Heart right ventricle (tissue), 16 donors: Measurements from ENCODE around the gene WNT5B. TPM values are rescaled to one million over a fixed set of nuclear protein-coding genes. Genes with fewer than 3 reads are reported as not detected.
A peak's percentile ranks its signal among the peaks of the same experiment; 100 is the strongest.

Experiments
- ATAC-seq, 8 donors: fragments of 200-7000 bp; cut with Tn5 transposase; one replicate each; pipeline ENCODE4 v1.9.1; 2020; ENCODE audit warnings: mild to moderate bottlenecking in 8 of 8, moderate library complexity in 8 of 8, moderate number of reproducible peaks in 1 of 8
- DNase-seq, 2 donors: peaks; one replicate each; pipeline ENCODE4 v3.0.0-alpha.2; 2020
- H3K27ac ChIP-seq, 10 donors: fragments of 200-600 bp; sonication (generic) in 2 of 10; one replicate each; pipeline versions ENCODE4 v1.5.0 to v1.8.0; 2020 to 2022; ENCODE audit warnings: mild to moderate bottlenecking in 3 of 10
- H3K27me3 ChIP-seq, 7 donors: fragments of 200-600 bp; one replicate each; pipeline ENCODE4 v1.8.0; 2021 to 2022; ENCODE audit warnings: mild to moderate bottlenecking in 2 of 7
- H3K36me3 ChIP-seq, 9 donors: fragments of 200-600 bp; sonication (generic) in 1 of 9; one replicate each; pipeline versions ENCODE4 v1.5.0 to v1.8.0; 2020 to 2022; ENCODE audit warnings: mild to moderate bottlenecking in 2 of 9
- H3K4me1 ChIP-seq, 9 donors: fragments of 200-600 bp; sonication (generic) in 1 of 9; one replicate each; pipeline versions ENCODE4 v1.5.0 to v1.8.0; 2020 to 2022; ENCODE audit warnings: mild to moderate bottlenecking in 4 of 9
- H3K4me3 ChIP-seq, 10 donors: fragments of 200-600 bp; sonication (generic) in 2 of 10; one replicate each; pipeline versions ENCODE4 v1.5.0 to v1.8.0; 2020 to 2022; ENCODE audit warnings: mild to moderate bottlenecking in 7 of 10, moderate library complexity in 2 of 10
- H3K9me3 ChIP-seq, 11 donors: fragments of 200-600 bp in 10 of 11; sonication (generic) in 2 of 11; one replicate each; pipeline versions ENCODE4 v1.5.0 to v1.8.0; 2013 to 2022; ENCODE audit warnings: mild to moderate bottlenecking in 2 of 11, control low read depth in 1 of 11, moderate library complexity in 1 of 11
- CTCF ChIP-seq, 9 donors: fragments of 200-600 bp; sonication (generic) in 2 of 9; IDR thresholded peaks; one replicate each; pipeline versions ENCODE4 v1.5.0 to v1.8.0; 2021 to 2022; ENCODE audit warnings: antibody characterized with exemption in 9 of 9, mild to moderate bottlenecking in 5 of 9, moderate library complexity in 1 of 9
- WGBS, 2 donors: extraction: QIAGEN DNeasy Blood & Tissue Kit; methylation state at CpG; one replicate each; pipeline ENCODE4 v1.1.7; 2013; ENCODE audit warnings: inconsistent platforms in 1 of 2; 5-methylcytosine and 5-hydroxymethylcytosine counted together
- intact Hi-C, 10 donors: fragments of 100-400 bp; cut with DNase I; formaldehyde crosslinking; loops; one replicate each; pipeline versions ENCODE4 v1.11.1 to v1.14.2; 2022
- polyA plus RNA-seq, 2 donors: library from polyadenylated mRNA; stranded (reverse); fragments of 200-250 nt; gene quantifications; one replicate each; pipeline ENCODE4 v1.2.3, GENCODE V29; 2013
- total RNA-seq, 10 donors: library from RNA; stranded (reverse); fragmentation: NEBNext Ultra II Directional in 3 of 10; extraction: Animal tissue kit (Norgen Biotek cat#: 25700) in 3 of 10; gene quantifications; one replicate each; pipeline versions ENCODE4 v1.2.1 to v1.2.4, GENCODE V29; 2021 to 2023
- donor health status: Arrhythmogenic right ventricular cardiomyopathy.
- donor health status: ischemic (EF 13 %, LVEDD 7.1; RV severe dilation, severe dysfunction).
- donor health status: healthy with polysubstance abuse.
- donor health status: DM: no; HTN: yes; CAD: no.
- donor health status: DM: no; HTN: no; CAD: no.
- donor health status: ischemic (EF 25% LVEDD 6.9; RV normal size, moderate dysfunction).
- donor health status: ischemic (EF 25% LVEDD 5.7; RV mildly dilated, moderate dysfunction).
- donor health status: healthy.
- donor health status: DM: yes; HTN: yes; CAD: no.
- donor health status: Ischemic cardiomyopathy.
- donor health status: ischemic (EF 35%, LVEDD 5.7; RV mildly dilated, moderate dysfunction).
- donor health status: nonischemic (EF 11% LVEDD 7.7; RV severe dilation, severe dysfunction).
- donor health status: DM: yes; HTN: yes; CAD: no.
- donor health status: PGD.
- donor health status: ischemic (EF 29% LVEDD 5.4; RV normal size, mild dysfunction).
- donor health status: nonischemic (EF 23%, LVEDD 6.1; RV moderate dilation, normal function).

Gene WNT5B
- total and polyA plus RNA-seq, 12 donors, result 0.34 to 2.5 (median 1.6) TPM

- ATAC-seq, result no peak
- DNase-seq, result no peak
Observed at GRCh38 chr12:1591543-1591942, 37.5 kb upstream of the WNT5B start.

GRCh38 chr12:1592444-1593173, 36.4 kb upstream of the WNT5B start:
- H3K36me3 ChIP-seq, result peaks cover 0 to 3% (median 0%) of the 10 kb centered on the region in 9 donors

More at GRCh38 chr12:1591543-1591942, 37.5 kb upstream of the WNT5B start:
- Histone ChIP-seq H3K9me3 (no peaks in the 10 kb centered on the region), H3K4me1 (peaks cover 4 to 79% (median 70%) of the 10 kb centered on the region in 9 donors), H3K27me3 (no peaks in the 10 kb centered on the region), H3K4me3 (peak overlapping the region in 9 of 10 donors; percentile 86 to 98 (median 89)), H3K27ac (peak overlapping the region in 8 of 10 donors; percentile 15 to 96 (median 91)), H3K36me3 (peaks cover 0 to 6% (median 0%) of the 10 kb centered on the region in 9 donors)
- intact Hi-C loops, result loop anchor here in 1 of 10 donors (10.0 kb wide), 1 partner anchor 777 kb away; no protein-coding TSS in a partner anchor
- no peak for TF ChIP-seq CTCF (IDR thresholded peaks at IDR 0.05)
- 20 to 39% methylated on average over 4 of the region's 4 CpGs for WGBS, 2 donors

GRCh38 chr12:1593174-1594005, 35.6 kb upstream of the WNT5B start:
- TF ChIP-seq CTCF (IDR thresholded peaks at IDR 0.05), result no peak
- Histone ChIP-seq H3K9me3 (no peaks in the 10 kb centered on the region), H3K27ac (peak overlapping the region; percentile 76 to 97 (median 92)), H3K36me3 (peaks cover 0 to 3% (median 0%) of the 10 kb centered on the region in 9 donors), H3K4me1 (peaks cover 0 to 66% (median 61%) of the 10 kb centered on the region in 9 donors), H3K4me3 (peak overlapping the region; percentile 74 to 98 (median 88)), H3K27me3 (no peaks in the 10 kb centered on the region)
- intact Hi-C loops, result loop anchor here in 1 of 10 donors (10.0 kb wide), 1 partner anchor 779 kb away; no protein-coding TSS in a partner anchor
- ATAC-seq (peak in 6 of 8 donors; percentile 4 to 64 (median 10)), DNase-seq (peak; percentile 23 to 45)
- WGBS, 2 donors, result 7 to 8% methylated on average over 56 of the region's 56 CpGs

More at GRCh38 chr12:1592444-1593173, 36.4 kb upstream of the WNT5B start:
- Histone ChIP-seq H3K9me3 (no peaks in the 10 kb centered on the region), H3K27ac (peak overlapping the region in 8 of 10 donors; percentile 76 to 97 (median 92)), H3K27me3 (no peaks in the 10 kb centered on the region), H3K4me3 (peak overlapping the region; percentile 74 to 98 (median 88)), H3K4me1 (peaks cover 3 to 74% (median 68%) of the 10 kb centered on the region in 9 donors)
- peak; percentile 31 to 59 for DNase-seq
- peak in 7 of 8 donors; percentile 7 to 49 (median 29) for ATAC-seq
- 24 to 37% methylated on average over 27 of the region's 27 CpGs for WGBS, 2 donors
- TF ChIP-seq CTCF (IDR thresholded peaks at IDR 0.05), result no peak
- intact Hi-C loops, result loop anchor here in 1 of 10 donors (10.0 kb wide), 1 partner anchor 778 kb away; no protein-coding TSS in a partner anchor

GRCh38 chr12:1594006-1594260, 35.1 kb upstream of the WNT5B start:
- WGBS, 2 donors, result 2 to 3% methylated on average over 15 to 31 of the region's 34 CpGs
- intact Hi-C loops, result loop anchor here in 1 of 10 donors (10.0 kb wide), 1 partner anchor 779 kb away; no protein-coding TSS in a partner anchor
- peak overlapping the region; percentile 74 to 98 (median 88) for H3K4me3 ChIP-seq
- peaks cover 0 to 61% (median 55%) of the 10 kb centered on the region in 9 donors for H3K4me1 ChIP-seq
- peak overlapping the region; percentile 76 to 97 (median 92) for H3K27ac ChIP-seq
- ATAC-seq (peak in 5 of 8 donors; percentile 25 to 72 (median 58)), DNase-seq (no peak)
- no peaks in the 10 kb centered on the region for H3K9me3 ChIP-seq
- TF ChIP-seq CTCF (IDR thresholded peaks at IDR 0.05), result no peak
- H3K27me3 ChIP-seq, result no peaks in the 10 kb centered on the region
- H3K36me3 ChIP-seq, result peaks cover 0 to 3% (median 0%) of the 10 kb centered on the region in 9 donors
